Type B pancreatic cell (in vitro differentiated cells): Measurements from ENCODE around the gene RAB43. TPM values are rescaled to one million over a fixed set of nuclear protein-coding genes. Genes with fewer than 3 reads are reported as not detected.

Experiments
- DNase-seq: peaks from one replicate; pipeline ENCODE4 v3.0.0; 2021; ENCODE audit warnings: mixed read lengths; ENCODE audit not compliant: unreplicated experiment; ENCODE audit errors: extremely low spot score
- H3K27ac Mint-ChIP-seq: 2 replicates; pipeline ENCODE4 v1.8.0; 2021; ENCODE audit warnings: mild to moderate bottlenecking, mixed read lengths
- H3K27me3 Mint-ChIP-seq: 2 replicates; pipeline ENCODE4 v1.8.0; 2021; ENCODE audit warnings: mixed read lengths
- H3K36me3 Mint-ChIP-seq: 2 replicates; pipeline ENCODE4 v1.8.0; 2021; ENCODE audit warnings: mixed read lengths
- H3K4me1 Mint-ChIP-seq: one replicate; pipeline ENCODE4 v1.8.0; 2021; ENCODE audit warnings: mixed read lengths; ENCODE audit not compliant: unreplicated experiment
- H3K4me3 Mint-ChIP-seq: 2 replicates; pipeline ENCODE4 v1.8.0; 2021; ENCODE audit warnings: mild to moderate bottlenecking, mixed read lengths
- H3K9me3 Mint-ChIP-seq: 2 replicates; pipeline ENCODE4 v1.8.0; 2021; ENCODE audit warnings: mixed read lengths
- CTCF ChIP-seq: fragments of 200-600 bp; sonication (generic); conservative IDR thresholded peaks from 2 replicates; pipeline ENCODE4 v1.5.0; 2021; ENCODE audit warnings: antibody characterized with exemption, mild to moderate bottlenecking
- total RNA-seq: library from RNA; stranded (reverse); gene quantifications from 2 replicates; pipeline ENCODE4 v1.2.1, GENCODE V29; 2021; ENCODE audit warnings: low replicate concordance

RAB43 gene
- total RNA-seq, 1 donor from 2014 or later, result 16.2 TPM

GRCh38 chr3:129065720-129066073 lies 55.9 kb downstream of the RAB43 start:
- Mint-ChIP-seq H3K9me3 (no peaks in the 10 kb centered on the region), H3K36me3 (no peaks in the 10 kb centered on the region), H3K27me3 (no peaks in the 10 kb centered on the region), H3K4me3 (no peak overlapping the region), H3K27ac (no peak overlapping the region), H3K4me1 (peaks cover 5% of the 10 kb centered on the region)
- no peak for DNase-seq
- no peak for TF ChIP-seq CTCF

GRCh38 chr3:129065016-129065719 lies 56.4 kb downstream of the RAB43 start:
- Mint-ChIP-seq H3K9me3 (no peaks in the 10 kb centered on the region), H3K4me3 (no peak overlapping the region), H3K27me3 (no peaks in the 10 kb centered on the region), H3K27ac (no peak overlapping the region), H3K4me1 (peaks cover 5% of the 10 kb centered on the region), H3K36me3 (no peaks in the 10 kb centered on the region)
- DNase-seq, result no peak
- no peak for TF ChIP-seq CTCF

GRCh38 chr3:129063841-129064482 lies 57.6 kb downstream of the RAB43 start:
- TF ChIP-seq CTCF, result no peak
- no peak for DNase-seq

GRCh38 chr3:129063091-129063640 lies 58.4 kb downstream of the RAB43 start:
- peak overlapping the region; percentile 8 for H3K27ac Mint-ChIP-seq
- no peak overlapping the region for H3K4me3 Mint-ChIP-seq
- H3K36me3 Mint-ChIP-seq, result no peaks in the 10 kb centered on the region
- H3K27me3 Mint-ChIP-seq, result no peaks in the 10 kb centered on the region
- TF ChIP-seq CTCF, result no peak
- no peak for DNase-seq
- H3K4me1 Mint-ChIP-seq, result peaks cover 10% of the 10 kb centered on the region
- no peaks in the 10 kb centered on the region for H3K9me3 Mint-ChIP-seq

More at GRCh38 chr3:129063841-129064482, 57.6 kb downstream of the RAB43 start:
- Mint-ChIP-seq H3K27me3 (no peaks in the 10 kb centered on the region), H3K9me3 (no peaks in the 10 kb centered on the region), H3K4me3 (no peak overlapping the region), H3K4me1 (peaks cover 5% of the 10 kb centered on the region), H3K36me3 (no peaks in the 10 kb centered on the region), H3K27ac (no peak overlapping the region)

- TF ChIP-seq CTCF, result no peak
- Mint-ChIP-seq H3K27me3 (no peaks in the 10 kb centered on the region), H3K4me3 (no peak overlapping the region), H3K27ac (peak overlapping the region; percentile 8), H3K9me3 (no peaks in the 10 kb centered on the region), H3K4me1 (peaks cover 10% of the 10 kb centered on the region), H3K36me3 (no peaks in the 10 kb centered on the region)
- DNase-seq, result no peak
Measured at GRCh38 chr3:129061888-129062834, 59.4 kb downstream of the RAB43 start.
